PC-3 (cell line): ENCODE results near the gene CEBPE. TPM values are rescaled to one million over a fixed set of nuclear protein-coding genes. Genes with fewer than 3 reads are reported as not detected.

Source experiments
- ATAC-seq: fragments of 200-7000 bp; cut with Tn5 transposase; 2 replicates; pipeline ENCODE4 v1.9.1; 2020; ENCODE audit warnings: mild to moderate bottlenecking, moderate library complexity
- BruUV-seq: library from RNA; stranded (reverse); fragments of 400-500 nt; replicated peaks from 2 replicates; lab custom pipeline; 2021; lab: Mats Ljungman, UMichigan
- CTCF ChIA-PET: fragments of 300-600 bp; sonication (Branson Sonifier 250); formaldehyde crosslinking; loops from one replicate; lab custom pipeline; 2022; ENCODE audit warnings: antibody characterized with exemption; lab: Charles Lee
- POLR2A ChIA-PET: fragments of 300-600 bp; sonication (Branson Sonifier 250); formaldehyde crosslinking; loops from one replicate; lab custom pipeline; 2022; ENCODE audit warnings: antibody characterized with exemption; ENCODE audit not compliant: unreplicated experiment; lab: Charles Lee
- DNase-seq: peaks from one replicate; pipeline ENCODE4 v3.0.0-alpha.2; 2015
- H2AFZ ChIP-seq: fragments of 300-600 bp; sonication (generic); 2 replicates; pipeline ENCODE4 v1.6.0; 2016; ENCODE audit warnings: antibody characterized with exemption, low read length
- H3F3A ChIP-seq: fragments of 300-600 bp; sonication (generic); one replicate; pipeline ENCODE4 v1.6.0; 2017; ENCODE audit warnings: antibody characterized with exemption, low read length, control low read depth, mild to moderate bottlenecking; ENCODE audit not compliant: unreplicated experiment
- H3K27ac ChIP-seq: fragments of 300-600 bp; sonication (generic); 2 replicates; pipeline ENCODE4 v1.5.1; 2016; ENCODE audit warnings: mild to moderate bottlenecking, low read length
- H3K27me3 ChIP-seq: fragments of 300-600 bp; sonication (generic); 2 replicates; pipeline ENCODE4 v1.6.1; 2016; ENCODE audit warnings: low read length, mixed read lengths
- H3K36me3 ChIP-seq: fragments of 300-600 bp; sonication (generic); 2 replicates; pipeline ENCODE4 v1.6.1; 2016; ENCODE audit warnings: low read depth, mixed run types, low read length, mixed read lengths
- H3K4me1 ChIP-seq: fragments of 300-600 bp; sonication (generic); 2 replicates; pipeline ENCODE4 v1.5.1; 2016; ENCODE audit warnings: low read length; ENCODE audit not compliant: insufficient read depth
- H3K4me2 ChIP-seq: fragments of 300-600 bp; sonication (generic); 2 replicates; pipeline ENCODE4 v1.6.0; 2016; ENCODE audit warnings: low read length
- H3K4me3 ChIP-seq: fragments of 300-600 bp; sonication (generic); 2 replicates; pipeline ENCODE4 v1.5.1; 2016; ENCODE audit warnings: mild to moderate bottlenecking, low read length, mixed read lengths
- H3K79me2 ChIP-seq: fragments of 300-600 bp; sonication (generic); 2 replicates; pipeline ENCODE4 v1.6.1; 2017; ENCODE audit warnings: low read length, mixed read lengths
- H3K9ac ChIP-seq: fragments of 300-600 bp; sonication (generic); 2 replicates; pipeline ENCODE4 v1.6.0; 2016; ENCODE audit warnings: mild to moderate bottlenecking, low read length
- H3K9me2 ChIP-seq: fragments of 300-600 bp; sonication (generic); replicated peaks from 2 replicates; pipeline ENCODE4 v1.6.1; 2016; ENCODE audit warnings: mixed run types, low read length, mixed read lengths
- H3K9me3 ChIP-seq: fragments of 300-600 bp; sonication (generic); 2 replicates; pipeline ENCODE4 v1.6.1; 2016; ENCODE audit warnings: low read length, mixed read lengths
- H4K20me1 ChIP-seq: fragments of 300-600 bp; sonication (generic); 2 replicates; pipeline ENCODE4 v1.6.1; 2016; ENCODE audit warnings: low read length, mixed read lengths
- EZH2 ChIP-seq: fragments of 300-600 bp; sonication (generic); IDR thresholded peaks from one replicate; pipeline ENCODE4 v1.6.1; 2017; ENCODE audit warnings: antibody characterized with exemption, mild to moderate bottlenecking, low read length; ENCODE audit not compliant: unreplicated experiment
- EZH2phosphoT487 ChIP-seq: fragments of 300-600 bp; sonication (generic); IDR thresholded peaks from 2 replicates; pipeline ENCODE4 v1.6.1; 2018; ENCODE audit warnings: mild to moderate bottlenecking, antibody characterized with exemption, low read length, borderline replicate concordance
- intact Hi-C: fragments of 100-400 bp; cut with micrococcal nuclease; formaldehyde crosslinking; loops from 2 replicates; pipeline ENCODE4 v1.9.0; 2023
- total RNA-seq: library from RNA; depleted of rRNA; stranded (reverse); fragments of >200 nt; gene quantifications from 2 replicates; pipeline ENCODE4 v1.2.3, GENCODE V29; 2014
- TF ChIP-seq, protein P1 (sequence below): fragments of 300-600 bp; sonication (generic); conservative IDR thresholded peaks from 2 replicates; pipeline ENCODE4 v1.5.1; 2017; ENCODE audit warnings: antibody characterized with exemption, low read depth, mild to moderate bottlenecking, low read length

CEBPE gene
- total RNA-seq, 1 experiment from 2014 or later, result not detected

DNA sequence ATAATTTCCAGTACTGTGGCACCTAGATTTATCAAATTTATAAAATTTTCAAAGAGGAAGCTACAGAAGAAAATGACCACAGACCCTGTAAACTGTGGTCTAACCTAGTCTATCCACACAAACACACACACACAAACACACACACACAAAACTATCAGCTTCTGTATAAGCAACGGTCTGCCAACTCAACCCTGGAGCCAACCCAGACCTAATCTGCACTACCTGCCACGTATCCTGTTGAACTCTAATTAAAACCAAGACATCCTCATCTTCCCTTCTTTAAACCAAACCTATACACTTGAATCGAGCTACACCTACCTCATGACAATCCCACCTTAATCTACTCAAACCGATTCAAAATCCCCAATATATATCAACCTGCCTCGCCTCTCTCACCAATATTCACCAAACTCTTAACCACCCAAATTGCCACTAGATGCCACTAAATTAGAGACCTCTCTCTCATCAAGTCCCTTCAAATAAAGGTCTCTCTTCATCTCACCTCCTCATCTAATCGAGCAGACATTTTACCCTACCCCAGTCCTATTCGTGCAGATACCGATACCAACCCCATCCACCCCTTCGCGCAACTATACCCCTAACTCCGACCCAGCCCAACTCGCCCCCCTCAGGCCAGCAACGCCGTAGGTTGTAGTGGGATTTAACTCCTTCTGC lies 24.9 kb downstream of the CEBPE start:
- ChIA-PET CTCF (interaction anchor here (0.6 to 2.5 kb wide), 5 partner anchors 20 to 108 kb away, joined by 3 to 45 read pairs (median 11); no protein-coding TSS in a partner anchor), POLR2A (interaction anchor here (0.6 to 1.8 kb wide), 4 partner anchors 15 to 113 kb away, joined by 5 to 12 read pairs (median 6); no protein-coding TSS in a partner anchor)
- peak overlapping the region; percentile 96 for H3K4me2 ChIP-seq
- H3K9me2 ChIP-seq, result no peaks in the 10 kb centered on the region
- no peak for DNase-seq
- peaks cover 21% of the 10 kb centered on the region for H3K4me1 ChIP-seq
- peaks cover 45% of the 10 kb centered on the region for H3K36me3 ChIP-seq
- H3K4me3 ChIP-seq, result peak overlapping the region; percentile 95
- intact Hi-C loops, result loop anchor here (2.0 kb wide), 1 partner anchor 25 kb away; no protein-coding TSS in a partner anchor
- no peak for TF ChIP-seq EZH2
- no peak for TF ChIP-seq EZH2phosphoT487
- TF ChIP-seq, protein P1, sequence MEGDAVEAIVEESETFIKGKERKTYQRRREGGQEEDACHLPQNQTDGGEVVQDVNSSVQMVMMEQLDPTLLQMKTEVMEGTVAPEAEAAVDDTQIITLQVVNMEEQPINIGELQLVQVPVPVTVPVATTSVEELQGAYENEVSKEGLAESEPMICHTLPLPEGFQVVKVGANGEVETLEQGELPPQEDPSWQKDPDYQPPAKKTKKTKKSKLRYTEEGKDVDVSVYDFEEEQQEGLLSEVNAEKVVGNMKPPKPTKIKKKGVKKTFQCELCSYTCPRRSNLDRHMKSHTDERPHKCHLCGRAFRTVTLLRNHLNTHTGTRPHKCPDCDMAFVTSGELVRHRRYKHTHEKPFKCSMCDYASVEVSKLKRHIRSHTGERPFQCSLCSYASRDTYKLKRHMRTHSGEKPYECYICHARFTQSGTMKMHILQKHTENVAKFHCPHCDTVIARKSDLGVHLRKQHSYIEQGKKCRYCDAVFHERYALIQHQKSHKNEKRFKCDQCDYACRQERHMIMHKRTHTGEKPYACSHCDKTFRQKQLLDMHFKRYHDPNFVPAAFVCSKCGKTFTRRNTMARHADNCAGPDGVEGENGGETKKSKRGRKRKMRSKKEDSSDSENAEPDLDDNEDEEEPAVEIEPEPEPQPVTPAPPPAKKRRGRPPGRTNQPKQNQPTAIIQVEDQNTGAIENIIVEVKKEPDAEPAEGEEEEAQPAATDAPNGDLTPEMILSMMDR, result peak; percentile 42
- H3K79me2 ChIP-seq, result peaks cover 75% of the 10 kb centered on the region
- H3K9me3 ChIP-seq, result no peaks in the 10 kb centered on the region
- H3K9ac ChIP-seq, result peak overlapping the region; percentile 96
- ATAC-seq, result no peak
- H3K27ac ChIP-seq, result peak overlapping the region; percentile 84
- BruUV-seq, result no TSS peak
- H3K27me3 ChIP-seq, result no peaks in the 10 kb centered on the region
- peak overlapping the region; percentile 91 for H2AFZ ChIP-seq
- H4K20me1 ChIP-seq, result peaks cover 29% of the 10 kb centered on the region
- no peaks in the 10 kb centered on the region for H3F3A ChIP-seq

DNA sequence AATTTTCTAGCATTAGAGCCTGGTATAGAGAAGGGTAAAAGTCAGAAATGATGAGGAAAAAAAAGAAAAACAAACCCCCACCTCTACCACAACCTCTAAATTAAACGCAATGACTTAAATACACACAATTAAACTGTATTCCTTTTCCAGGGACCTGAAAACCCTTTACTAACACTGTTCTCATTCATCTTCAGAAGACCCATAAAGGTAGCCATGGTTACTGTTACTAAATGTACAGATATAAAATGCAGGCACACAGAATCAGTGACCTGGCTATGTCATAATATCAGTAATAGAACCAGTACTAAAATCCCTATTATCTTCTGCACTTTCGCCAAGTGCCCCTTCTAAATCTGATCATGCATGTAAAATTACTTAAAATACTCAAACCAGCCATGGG lies 25.5 kb downstream of the CEBPE start:
- H3K4me3 ChIP-seq, result peak overlapping the region; percentile 95
- peaks cover 21% of the 10 kb centered on the region for H3K4me1 ChIP-seq
- ATAC-seq (no peak), DNase-seq (no peak)
- TF ChIP-seq EZH2phosphoT487, result no peak
- TF ChIP-seq, protein P1, result no peak
- TF ChIP-seq EZH2, result no peak
- H3K79me2 ChIP-seq, result peaks cover 70% of the 10 kb centered on the region
- peak overlapping the region; percentile 96 for H3K4me2 ChIP-seq
- H3K27ac ChIP-seq, result no peak overlapping the region
- ChIA-PET POLR2A (interaction anchor here (0.6 kb wide), 1 partner anchor 15 kb away, joined by 6 read pairs; no protein-coding TSS in a partner anchor), CTCF (interaction anchor here (2.5 kb wide), 1 partner anchor 25 kb away, joined by 45 read pairs; no protein-coding TSS in a partner anchor)
- H3F3A ChIP-seq, result no peaks in the 10 kb centered on the region
- intact Hi-C loops, result no loop called here
- no peaks in the 10 kb centered on the region for H3K27me3 ChIP-seq
- H4K20me1 ChIP-seq, result peaks cover 29% of the 10 kb centered on the region
- no peaks in the 10 kb centered on the region for H3K9me3 ChIP-seq
- H2AFZ ChIP-seq, result no peak overlapping the region
- H3K36me3 ChIP-seq, result peaks cover 50% of the 10 kb centered on the region
- no TSS peak for BruUV-seq
- H3K9me2 ChIP-seq, result no peaks in the 10 kb centered on the region
- peak overlapping the region; percentile 96 for H3K9ac ChIP-seq

DNA sequence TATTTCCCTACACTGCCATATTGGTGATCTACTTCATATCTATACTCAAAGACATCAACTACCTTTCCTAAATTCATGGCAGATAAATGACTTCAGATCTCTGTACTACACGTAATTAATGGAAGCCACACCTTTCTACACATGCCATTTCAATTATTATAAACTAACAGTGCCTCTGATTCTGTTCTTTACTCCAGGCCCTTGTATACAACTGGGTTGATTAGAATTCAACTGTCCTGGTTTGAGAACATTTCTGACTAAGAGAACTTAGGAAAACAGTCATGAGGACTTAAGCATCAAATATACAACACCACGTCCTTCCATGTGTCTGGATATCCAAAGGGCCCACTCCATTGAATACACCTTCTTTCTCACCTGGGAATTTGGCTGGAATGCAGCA lies 26.0 kb downstream of the CEBPE start:
- ATAC-seq (no peak), DNase-seq (no peak)
- Histone ChIP-seq H3K79me2 (peaks cover 66% of the 10 kb centered on the region), H3K27me3 (no peaks in the 10 kb centered on the region), H3K9me3 (no peaks in the 10 kb centered on the region), H3K4me2 (peak overlapping the region; percentile 96), H3K9me2 (no peaks in the 10 kb centered on the region), H3K36me3 (peaks cover 50% of the 10 kb centered on the region), H4K20me1 (peaks cover 29% of the 10 kb centered on the region), H2AFZ (no peak overlapping the region), H3K4me1 (peaks cover 21% of the 10 kb centered on the region), H3K4me3 (peak overlapping the region; percentile 95), H3F3A (no peaks in the 10 kb centered on the region), H3K27ac (no peak overlapping the region), H3K9ac (no peak overlapping the region)
- intact Hi-C loops, result no loop called here
- ChIA-PET CTCF (no interaction called here), POLR2A (no interaction called here)
- TF ChIP-seq EZH2, result no peak
- no peak for TF ChIP-seq EZH2phosphoT487
- TF ChIP-seq, protein P1, result no peak
- BruUV-seq, result no TSS peak
